ENCODE measurements around the gene PIEZO1.
"Not testable (repeated sequence)": the region's sequence is repeated elsewhere in the genome, so short reads cannot be mapped to it uniquely, and the experiment has no call there.

The PIEZO1 gene

GRCh38 chr16:88672776-88673175, 112.2 kb downstream of the PIEZO1 start:
- no peak for DNase-seq (ENCODE audit: low read depth in 2 of 2)

GRCh38 chr16:88671806-88672205, 113.2 kb downstream of the PIEZO1 start:
- no peak for DNase-seq (ENCODE audit: low read depth in 2 of 2)

GRCh38 chr16:88669980-88670379, 115.0 kb downstream of the PIEZO1 start:
- DNase-seq (ENCODE audit: low read depth in 2 of 2), result no peak

DNA sequence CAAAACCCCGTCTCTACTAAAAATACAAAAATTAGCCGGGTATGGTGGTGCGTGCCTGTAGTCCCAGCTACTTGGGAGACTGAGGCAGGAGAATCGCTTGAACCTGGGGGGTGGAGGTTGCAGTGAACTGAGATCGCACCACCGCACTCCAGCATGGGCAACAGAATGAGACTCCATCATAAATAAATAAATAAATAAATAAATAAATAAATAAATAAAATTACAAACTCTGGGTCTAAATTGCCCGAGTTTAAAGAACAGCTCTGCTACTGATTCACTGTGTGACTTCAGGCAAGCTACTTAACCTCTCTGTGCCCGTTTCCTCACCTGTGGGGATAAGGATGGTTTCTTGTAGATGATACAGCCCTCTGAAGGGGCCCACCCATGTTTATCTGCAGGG, 115.5 kb downstream of the PIEZO1 start:
- not testable (repeated sequence) for DNase-seq (ENCODE audit: low read depth in 2 of 2)

DNA sequence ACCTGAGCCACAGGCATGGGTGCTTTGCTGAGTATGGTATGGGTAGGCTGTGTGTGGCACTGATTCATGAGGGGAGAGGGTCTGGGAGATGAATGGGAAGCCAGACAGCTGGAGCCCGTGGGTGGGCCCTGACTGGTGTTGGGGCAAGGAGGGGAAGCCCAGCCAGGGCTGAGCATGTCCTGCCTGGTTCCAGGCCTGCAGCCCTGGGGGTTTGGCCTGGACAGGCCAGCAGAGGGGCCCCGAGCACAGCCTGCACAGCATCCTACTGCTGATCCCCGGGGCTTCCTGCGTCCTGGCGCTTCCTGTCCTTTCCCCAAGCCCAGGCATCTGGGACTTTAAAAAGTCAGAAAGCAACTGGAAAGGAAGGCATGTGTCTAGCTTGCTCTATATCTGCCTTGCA, 117.6 kb downstream of the PIEZO1 start:
- no peak for DNase-seq (ENCODE audit: low read depth in 2 of 2)

- no peak for DNase-seq (ENCODE audit: low read depth in 2 of 2)
Measured at GRCh38 chr16:88665570-88665969, 119.5 kb downstream of the PIEZO1 start.
